HG03432 (cell line): ENCODE results near the gene PKD1.
"Not testable (repeated sequence)": the region's sequence is repeated elsewhere in the genome, so short reads cannot be mapped to it uniquely, and the experiment has no call there.

ENCODE experiments used
- ATAC-seq: cut with Tn5 transposase; IDR thresholded peaks from one replicate; pipeline ENCODE4 v1.9.1; 2021; ENCODE audit warnings: mild to moderate bottlenecking, moderate library complexity; ENCODE audit not compliant: unreplicated experiment

Gene PKD1

DNA sequence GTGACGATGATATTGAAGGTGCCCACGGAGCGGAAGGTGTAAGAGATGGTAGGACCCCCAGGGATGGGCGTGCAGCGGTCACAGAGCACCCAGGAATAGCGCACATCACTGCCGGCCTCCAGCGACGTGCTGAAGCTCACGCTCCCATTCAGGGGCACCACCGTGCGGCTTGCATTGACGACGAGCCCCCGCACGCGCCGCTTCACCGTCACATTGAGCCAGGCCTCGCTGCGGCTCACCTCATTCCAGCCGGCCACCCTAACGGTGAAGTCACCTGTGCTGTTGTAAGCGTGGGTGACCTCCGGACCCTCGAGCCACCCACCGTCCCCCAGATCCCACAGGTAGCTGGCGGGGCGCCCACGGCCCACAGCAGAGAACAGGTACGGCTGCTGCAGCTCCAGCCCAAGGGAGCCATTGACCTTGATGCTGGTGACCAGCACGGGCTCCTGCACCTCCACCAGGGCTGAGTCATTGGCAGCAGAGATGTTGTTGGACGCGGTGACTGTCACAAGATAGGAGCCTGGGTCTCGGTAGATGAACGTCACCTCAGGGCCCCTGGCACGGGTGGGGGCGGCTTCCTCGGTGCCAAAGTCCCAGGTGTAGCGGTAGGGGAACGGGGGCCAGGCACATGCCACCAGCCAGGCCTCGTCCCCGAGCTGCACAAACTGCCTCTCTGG lies 25.2 kb downstream of the PKD1 start:
- ATAC-seq, result not testable (repeated sequence)

DNA sequence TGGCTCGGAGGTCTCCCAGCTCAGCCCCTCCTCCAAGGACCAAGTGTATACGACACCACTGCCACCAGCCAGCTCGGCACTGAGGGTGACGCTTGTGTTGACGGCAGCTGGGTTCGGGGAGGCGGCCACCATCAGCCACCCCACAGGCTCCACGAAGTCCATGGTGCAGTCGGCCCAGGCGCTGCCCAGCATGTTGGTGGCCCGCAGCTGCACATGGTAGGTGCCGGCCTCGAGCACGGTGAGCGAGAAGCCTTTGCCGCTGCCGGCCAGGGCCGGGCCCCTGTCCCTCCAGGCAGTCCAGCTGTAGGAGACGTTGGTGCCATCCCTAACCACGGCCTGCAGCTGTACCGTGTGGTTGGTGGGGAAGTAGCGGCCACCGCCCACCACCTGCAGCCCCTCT lies 25.8 kb downstream of the PKD1 start:
- not testable (repeated sequence) for ATAC-seq

DNA sequence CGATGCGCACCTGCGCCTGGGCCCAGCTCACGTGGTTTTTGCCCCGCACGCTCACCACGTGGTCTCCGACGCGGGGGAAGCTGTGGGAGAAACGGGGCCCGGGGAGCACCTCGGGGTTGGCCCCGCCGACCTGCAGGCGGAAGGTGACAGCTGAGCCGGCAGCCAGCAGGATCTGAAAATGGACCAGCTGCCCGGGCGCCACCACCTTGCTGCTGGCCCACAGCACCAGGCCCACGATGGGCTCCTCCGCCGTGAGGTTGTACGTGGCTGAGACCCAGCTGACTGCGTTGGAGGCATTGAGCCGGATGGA lies 26.5 kb downstream of the PKD1 start:
- ATAC-seq, result not testable (repeated sequence)

GRCh38 chr16:2108446-2109270 lies 27.0 kb downstream of the PKD1 start:
- ATAC-seq, result not testable (repeated sequence)

DNA sequence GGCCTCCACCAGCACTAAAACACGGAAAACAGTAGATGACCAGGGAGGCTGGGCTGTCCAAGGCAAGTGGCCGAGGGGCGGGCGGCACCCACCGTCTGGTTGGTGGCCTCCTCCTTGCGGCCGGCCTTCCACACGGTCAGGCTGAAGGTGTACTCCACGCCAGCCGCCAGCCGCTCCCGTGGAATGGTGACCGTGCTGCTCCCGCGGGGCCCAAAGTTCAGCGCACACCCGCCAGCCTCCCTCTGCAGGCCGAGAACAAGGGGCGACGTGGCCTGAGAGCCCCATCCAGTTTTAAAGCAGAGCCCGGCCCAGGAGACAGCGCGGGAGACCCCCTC lies 27.9 kb downstream of the PKD1 start:
- ATAC-seq, result not testable (repeated sequence)

GRCh38 chr16:2107121-2107790 lies 28.4 kb downstream of the PKD1 start:
- ATAC-seq, result not testable (repeated sequence)

DNA sequence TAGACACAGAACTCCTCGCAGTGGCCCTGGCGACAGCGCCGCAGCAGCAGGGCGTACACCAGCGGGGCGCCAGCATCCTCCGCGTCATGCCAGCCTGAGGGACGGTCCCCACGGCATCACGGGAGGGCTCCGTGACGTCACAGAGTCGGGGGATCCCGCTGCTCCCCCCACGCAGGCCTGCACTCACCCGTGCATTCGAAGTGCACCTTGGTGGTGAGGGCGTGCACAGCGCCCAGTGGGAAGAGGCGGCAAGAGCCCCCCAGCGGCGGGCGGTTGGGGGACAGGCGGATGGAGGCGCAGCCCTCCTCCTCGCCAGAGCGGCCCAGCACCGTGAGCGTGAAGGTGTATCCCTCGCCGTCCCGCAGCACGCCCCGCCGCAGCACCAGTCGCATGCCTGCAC lies 29.5 kb downstream of the PKD1 start:
- ATAC-seq, result not testable (repeated sequence)

- not testable (repeated sequence) for ATAC-seq
Measured at GRCh38 chr16:2105769-2106168, 29.9 kb downstream of the PKD1 start.

DNA sequence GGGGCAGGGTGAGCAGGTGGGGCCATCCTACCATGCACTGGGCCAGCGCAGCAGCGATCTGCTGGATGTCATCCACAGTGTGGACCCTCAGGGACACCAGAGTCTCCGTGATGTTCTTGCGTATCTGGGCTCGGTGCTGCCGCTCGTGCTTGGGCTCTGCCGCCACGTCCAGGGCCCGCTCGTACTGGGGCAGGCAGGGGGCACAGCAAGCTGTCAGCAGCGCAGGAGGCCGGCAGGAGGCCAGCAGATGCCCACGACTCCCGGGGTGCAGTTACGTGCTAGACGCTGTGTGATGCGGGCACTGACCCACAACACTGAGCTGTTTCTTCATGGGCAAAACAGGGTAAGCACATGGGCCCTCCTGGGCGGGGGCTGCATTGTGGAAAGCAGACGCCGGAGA lies 30.4 kb downstream of the PKD1 start:
- not testable (repeated sequence) for ATAC-seq

DNA sequence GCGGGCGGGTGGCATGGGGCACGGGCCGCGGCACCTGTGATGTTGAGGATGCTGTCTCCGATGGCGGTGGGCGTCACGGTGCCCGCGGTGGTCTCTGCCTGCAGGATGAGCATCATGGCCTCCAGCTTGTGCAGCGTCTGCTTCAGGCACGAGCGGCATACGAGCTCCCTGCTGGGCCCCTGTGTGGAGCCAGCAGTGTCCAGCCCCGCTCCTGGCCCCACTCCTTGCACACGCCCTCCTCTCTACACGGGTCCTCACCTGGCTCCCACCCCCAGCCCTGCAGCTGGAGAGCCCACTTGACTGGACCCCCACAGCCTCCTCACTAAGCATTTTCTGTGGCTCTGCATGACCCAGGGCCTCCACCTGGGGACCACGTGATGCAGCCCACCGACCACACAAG lies 31.2 kb downstream of the PKD1 start:
- ATAC-seq, result not testable (repeated sequence)

GRCh38 chr16:2102471-2102870 lies 33.2 kb downstream of the PKD1 start:
- ATAC-seq, result no peak

DNA sequence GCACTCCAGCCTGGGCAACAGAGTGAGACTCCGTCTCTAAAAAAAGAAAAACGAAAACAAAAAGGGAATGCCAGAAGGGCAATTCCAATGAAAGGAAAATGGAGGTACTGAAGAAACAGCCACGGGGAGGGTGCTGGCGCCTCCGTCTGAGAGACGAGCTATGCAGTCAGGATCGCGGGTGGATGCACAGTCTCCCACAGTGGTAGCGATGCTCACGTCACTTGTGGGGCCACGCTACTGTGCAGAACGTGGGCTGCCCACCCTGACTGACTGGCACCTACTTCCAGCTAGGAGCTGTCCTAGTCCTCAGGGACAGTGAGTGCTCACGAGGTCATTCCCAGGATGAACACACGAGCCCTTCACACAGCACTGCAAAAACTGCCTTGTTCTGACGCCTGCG lies 34.1 kb downstream of the PKD1 start:
- ATAC-seq, result not testable (repeated sequence)

DNA sequence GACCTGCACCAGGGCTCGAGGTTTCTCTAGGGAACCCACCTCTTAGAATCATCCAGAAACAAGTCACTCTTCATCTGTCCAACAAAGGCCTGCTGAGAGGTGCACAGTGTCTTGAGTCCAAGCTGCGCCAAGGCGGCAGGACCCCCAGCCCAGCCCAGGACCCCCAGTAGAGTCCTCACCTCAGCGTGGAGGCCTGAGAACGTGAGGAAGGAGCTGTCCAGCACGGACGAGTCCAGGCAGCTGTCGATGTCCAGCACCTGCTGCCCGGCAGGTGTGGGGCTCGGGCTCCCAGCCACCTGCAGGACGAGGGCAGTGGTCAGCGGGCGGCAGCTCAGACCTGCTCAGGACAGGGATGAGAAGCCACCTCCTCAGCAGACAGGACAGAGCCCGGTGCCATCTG lies 38.0 kb downstream of the PKD1 start:
- not testable (repeated sequence) for ATAC-seq

DNA sequence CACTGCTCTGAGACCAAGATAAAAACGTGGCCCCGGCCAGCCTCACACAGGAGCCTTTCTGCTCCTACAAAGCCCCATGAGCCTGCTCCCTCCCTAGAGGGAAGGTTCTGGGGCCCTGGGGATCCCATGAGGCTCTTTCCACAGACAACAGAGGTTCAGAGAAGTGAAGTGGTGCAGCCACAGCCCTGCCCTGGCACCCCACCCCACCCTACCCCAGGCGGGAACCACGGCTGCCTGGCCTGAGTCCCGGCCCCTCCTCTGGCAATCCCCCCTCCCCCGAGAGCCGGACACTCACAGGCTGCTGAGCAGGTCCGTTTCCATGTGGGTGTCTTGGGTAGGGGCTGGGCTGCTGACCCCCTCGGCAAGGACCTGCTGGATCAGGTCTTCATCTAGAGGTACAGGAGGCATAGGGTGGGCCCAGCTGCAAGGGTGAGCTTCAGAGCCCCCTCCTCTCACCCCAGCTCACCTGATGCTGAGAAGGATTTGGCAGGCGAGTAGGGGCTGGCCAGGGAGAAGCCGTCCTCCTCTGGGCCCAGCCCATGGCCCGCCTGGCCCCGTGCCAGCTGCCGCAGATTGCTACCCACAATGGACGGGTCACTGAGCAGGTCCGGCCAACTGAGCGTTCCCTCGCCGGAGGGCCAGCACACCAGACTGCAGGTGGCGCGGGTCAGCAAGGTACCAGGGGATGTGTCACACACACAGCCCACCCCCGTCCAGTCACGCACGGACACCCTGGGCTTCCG lies 38.7 kb downstream of the PKD1 start:
- no peak for ATAC-seq

DNA sequence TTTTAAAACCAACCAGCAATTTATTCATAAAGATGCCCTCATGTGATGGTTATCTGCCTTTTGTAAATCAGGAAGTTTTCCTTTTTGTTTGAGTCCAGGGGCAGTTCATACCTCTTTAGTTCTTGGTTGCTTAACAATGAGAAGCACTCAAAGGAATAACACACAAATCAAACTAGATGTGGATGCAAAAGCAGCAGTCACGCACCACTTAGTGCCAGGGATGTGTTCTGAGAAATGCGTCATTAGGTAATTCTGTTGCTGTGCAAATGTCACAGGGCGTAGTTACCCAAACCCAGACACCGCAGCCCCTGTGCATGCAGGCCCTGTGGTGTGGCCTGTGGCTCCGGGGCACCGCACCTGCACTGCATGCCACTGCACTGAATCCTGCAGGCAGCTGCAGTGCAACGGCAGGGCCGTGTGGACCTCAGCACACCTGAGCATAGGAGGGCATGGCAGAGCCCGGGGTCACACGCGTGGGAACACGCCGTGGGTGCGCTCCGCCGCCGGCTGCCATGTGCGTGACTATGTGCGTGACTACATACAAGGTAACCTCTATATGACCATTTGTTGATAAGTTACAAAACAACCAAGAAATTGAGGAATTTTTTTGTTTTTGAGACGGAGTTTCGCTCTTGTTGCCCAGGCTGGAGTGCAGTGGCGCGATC lies 39.6 kb downstream of the PKD1 start:
- no peak for ATAC-seq

- no peak for ATAC-seq
Measured at GRCh38 chr16:2095315-2095853, 40.3 kb downstream of the PKD1 start.

DNA sequence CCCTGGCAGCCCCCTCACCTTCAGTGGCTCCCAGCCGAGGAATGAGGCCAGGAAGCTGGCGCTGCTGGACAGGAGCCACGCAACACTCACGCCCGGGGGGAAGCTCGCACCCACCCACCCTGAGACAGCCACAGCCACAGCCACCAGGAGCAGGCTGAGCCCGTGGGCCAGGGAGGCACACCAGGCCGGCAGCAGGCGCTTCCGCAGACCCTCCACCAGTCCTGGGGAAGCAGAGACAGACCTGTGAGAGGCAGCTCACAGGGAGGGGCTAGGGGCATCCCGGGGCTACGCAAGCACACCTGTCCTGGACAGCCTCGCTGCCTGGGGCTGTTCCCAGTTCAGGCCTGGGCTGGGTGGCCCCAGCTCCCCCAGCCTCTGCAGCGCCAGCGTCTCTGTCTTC lies 41.9 kb downstream of the PKD1 start:
- no peak for ATAC-seq

- ATAC-seq, result no peak
Measured at GRCh38 chr16:2092866-2093265, 42.8 kb downstream of the PKD1 start.

GRCh38 chr16:2092256-2092620 lies 43.5 kb downstream of the PKD1 start:
- no peak for ATAC-seq

DNA sequence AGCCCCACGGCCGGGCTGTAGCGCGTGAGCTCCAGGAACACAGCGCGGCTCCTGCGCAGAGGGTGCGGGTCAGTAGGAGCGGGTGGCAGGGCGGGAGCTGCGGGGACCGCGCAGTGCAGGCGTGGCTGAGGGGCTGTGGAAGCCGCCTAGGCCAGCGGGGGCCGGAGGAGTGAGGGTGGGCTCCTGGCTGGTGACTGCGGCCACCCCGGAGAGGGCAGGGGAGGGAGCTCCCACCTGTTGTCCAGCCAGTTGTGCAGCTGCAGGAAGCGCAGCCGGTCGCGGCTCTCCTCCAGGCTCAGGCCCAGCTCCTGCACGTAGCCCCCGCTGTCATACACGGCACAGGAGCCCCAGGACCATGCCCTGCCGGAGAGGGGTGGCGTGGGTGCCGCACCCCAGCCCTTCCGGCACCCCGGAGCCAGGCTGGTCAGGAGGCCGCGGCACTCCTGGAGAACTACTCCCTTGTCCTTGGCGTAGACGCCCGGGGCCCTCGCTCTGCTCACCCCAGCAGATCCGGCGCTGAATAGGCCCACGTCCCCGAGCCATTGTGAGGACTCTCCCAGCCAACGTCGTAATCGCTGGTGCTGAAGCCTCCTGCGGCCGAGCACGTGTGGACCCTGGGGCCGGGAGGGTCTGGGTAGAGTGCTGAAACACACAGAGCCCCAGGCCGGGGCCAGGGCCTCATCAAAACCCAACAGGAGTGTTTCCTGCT lies 44.0 kb downstream of the PKD1 start:
- no peak for ATAC-seq
